HepG2 (cell line): Measurements from ENCODE around the gene CSMD2. TPM values are rescaled to one million over a fixed set of nuclear protein-coding genes. Genes with fewer than 3 reads are reported as not detected.

ENCODE experiments used
- ATAC-seq: fragments of 200-7000 bp; cut with Tn5 transposase; 3 replicates; pipeline ENCODE4 v1.9.1; 2020; ENCODE audit warnings: mild to moderate bottlenecking, moderate library complexity
- BruUV-seq: library from RNA; stranded (reverse); fragments of 400-500 nt; replicated peaks from 2 replicates; lab custom pipeline; 2021; lab: Mats Ljungman, UMichigan
- CTCF ChIA-PET: fragments of 300-600 bp; formaldehyde crosslinking; extraction: SDS; loops from one replicate; lab custom pipeline; 2021; ENCODE audit warnings: low total read pairs, inconsistent platforms, low intra/inter-chr PET ratio; lab: Yijun Ruan, JAX
- POLR2A ChIA-PET: fragments of 350-600 bp; sonication (Branson Sonifier 250); formaldehyde crosslinking; loops from one replicate; lab custom pipeline; 2020; ENCODE audit warnings: antibody characterized with exemption, inconsistent platforms; lab: Yijun Ruan, JAX
- DNase-seq: peaks from one replicate; pipeline ENCODE4 v3.0.0-alpha.2; 2015; ENCODE audit warnings: low spot score
- FAIRE-seq: peaks from 3 replicates; lab custom pipeline; 2011; peaks lifted over from hg19 to GRCh38; lab: Jason Lieb, UNC
- H2AFZ ChIP-seq: one replicate; pipeline ENCODE4 v1.6.1; 2011; ENCODE audit warnings: low read length, inconsistent platforms
- H3K27ac ChIP-seq: fragments of 300-600 bp; 3 replicates; pipeline ENCODE4 v1.8.0; 2011; ENCODE audit warnings: mixed run types, mild to moderate bottlenecking, mixed read lengths, low read length, inconsistent platforms; ENCODE audit not compliant: insufficient read depth; ENCODE audit errors: extremely low read length
- H3K27me3 ChIP-seq, 2 experiments: fragments of 200-600 bp in 1 of 2; 2 replicates in 1 of 2; 3 replicates in 1 of 2; pipeline versions ENCODE4 v1.6.0 to v1.8.0; 2011; ENCODE audit warnings: low read length in 2 of 2, mild to moderate bottlenecking in 2 of 2, moderate library complexity in 2 of 2, inconsistent platforms in 1 of 2; ENCODE audit not compliant: insufficient read depth in 2 of 2, control insufficient read depth in 1 of 2
- H3K36me3 ChIP-seq, 2 experiments: fragments of 200-600 bp in 1 of 2; replicated peaks in 1 of 2; 2 replicates in 1 of 2; 3 replicates in 1 of 2; pipeline versions ENCODE4 v1.5.1 to v1.8.0; 2011; ENCODE audit warnings: low read length in 2 of 2, inconsistent platforms in 1 of 2; ENCODE audit not compliant: insufficient read depth in 2 of 2, control insufficient read depth in 1 of 2
- H3K4me1 ChIP-seq: 2 replicates; pipeline ENCODE4 v1.5.1; 2012; ENCODE audit warnings: low read length, inconsistent platforms; ENCODE audit not compliant: insufficient read depth
- H3K4me2 ChIP-seq: 2 replicates; pipeline ENCODE4 v1.6.0; 2011; ENCODE audit warnings: low read depth, low read length, inconsistent platforms
- H3K4me3 ChIP-seq, 3 experiments: fragments of 200-600 bp in 1 of 3; sonication (generic), shearing (Covaris generic) in 1 of 3; replicated peaks in 1 of 3; 2 replicates each; pipeline ENCODE4 v1.5.1; 2011 to 2016; ENCODE audit warnings: low read length in 3 of 3, inconsistent platforms in 2 of 3, low read depth in 2 of 3, mild to moderate bottlenecking in 2 of 3, control low read depth in 1 of 3, mixed read lengths in 1 of 3; ENCODE audit not compliant: insufficient read depth in 1 of 3
- H3K79me2 ChIP-seq: one replicate; pipeline ENCODE4 v1.6.1; 2011; ENCODE audit warnings: low read length, inconsistent platforms; ENCODE audit not compliant: insufficient read depth
- H3K9ac ChIP-seq: 2 replicates; pipeline ENCODE4 v1.6.0; 2011; ENCODE audit warnings: mild to moderate bottlenecking, low read depth, low read length, inconsistent platforms; ENCODE audit not compliant: insufficient read depth
- H3K9me3 ChIP-seq: 2 replicates; pipeline ENCODE4 v1.5.1; 2012; ENCODE audit warnings: mild to moderate bottlenecking, low read length
- H4K20me1 ChIP-seq: 2 replicates; pipeline ENCODE4 v1.6.0; 2011; ENCODE audit warnings: inconsistent platforms, mild to moderate bottlenecking, low read length, moderate library complexity; ENCODE audit not compliant: insufficient read depth
- ATAD3A ChIP-seq: sonication (generic); formaldehyde crosslinking; IDR thresholded peaks from 2 replicates; pipeline ENCODE4 v1.4.0; 2020; ENCODE audit warnings: missing genetic modification reagents
- CEBPG ChIP-seq: IDR thresholded peaks from 2 replicates; pipeline ENCODE4 v1.6.1; 2016
- CREM ChIP-seq, 2 experiments: sonication (generic) in 1 of 2; formaldehyde crosslinking in 1 of 2; IDR thresholded peaks; 2 replicates each; pipeline versions ENCODE4 v1.4.0 to v1.6.1; 2016 to 2020; ENCODE audit warnings: antibody characterized with exemption in 1 of 2, mild to moderate bottlenecking in 1 of 2, missing genetic modification reagents in 1 of 2
- EED ChIP-seq: sonication (generic); formaldehyde crosslinking; IDR thresholded peaks from 2 replicates; pipeline ENCODE4 v1.5.0; 2020; ENCODE audit warnings: mild to moderate bottlenecking, missing genetic modification reagents
- MED13 ChIP-seq: sonication (generic); formaldehyde crosslinking; IDR thresholded peaks from 2 replicates; pipeline ENCODE4 v1.5.0; 2020; ENCODE audit warnings: missing genetic modification reagents
- SP4 ChIP-seq: sonication (generic); formaldehyde crosslinking; IDR thresholded peaks from 2 replicates; pipeline ENCODE4 v1.8.1; 2023; ENCODE audit warnings: mild to moderate bottlenecking, missing genetic modification reagents
- WGBS: methylation state at CpG from one replicate; pipeline ENCODE4 v1.1.6; 2017; ENCODE audit warnings: low lambda C conversion rate; 5-methylcytosine and 5-hydroxymethylcytosine counted together
- in situ Hi-C: cut with HindIII; loops from 2 replicates; pipeline ENCODE4 v1.10.0; 2017; ENCODE audit warnings: low pct_unique_long_range_greater_than_20kb; ENCODE audit not compliant: extremely low pct_ligation_motif_present
- intact Hi-C: fragments of 100-400 bp; cut with micrococcal nuclease; formaldehyde crosslinking; loops from one replicate; pipeline ENCODE4 v1.10.0; 2022; ENCODE audit not compliant: unreplicated experiment
- polyA plus RNA-seq, 8 experiments: library from polyadenylated mRNA; depleted of rRNA in 3 of 8; stranded (reverse) in 7 of 8; unstranded in 1 of 8; fragments of >200 nt; fragmentation: Illumina TruSeq in 4 of 8; extraction: Trizol in 4 of 8; gene quantifications; 2 replicates each; pipeline versions ENCODE4 v1.2.1 to v1.2.3, GENCODE V29; 2011 to 2016; ENCODE audit warnings: low read depth in 4 of 8, missing spikeins in 1 of 8, mixed read lengths in 1 of 8; ENCODE audit not compliant: insufficient read depth in 1 of 8
- total RNA-seq, 5 experiments: library from RNA; depleted of rRNA; stranded (reverse); fragments of >200 nt; fragmentation: Illumina TruSeq; extraction: Trizol; gene quantifications; 2 replicates each; pipeline ENCODE4 v1.2.3, GENCODE V29; 2016; ENCODE audit warnings: low read depth in 1 of 5
- TF ChIP-seq, protein P1 (sequence below): sonication (generic); formaldehyde crosslinking; conservative IDR thresholded peaks from 2 replicates; pipeline ENCODE4 v1.4.0; 2020; ENCODE audit warnings: mild to moderate bottlenecking, missing genetic modification reagents, moderate library complexity
- TF ChIP-seq, protein P2 (sequence below): sonication (generic); formaldehyde crosslinking; IDR thresholded peaks from 2 replicates; pipeline ENCODE4 v1.4.0; 2020; ENCODE audit warnings: low read depth, mild to moderate bottlenecking, missing genetic modification reagents
- TF ChIP-seq, protein P3 (sequence below): IDR thresholded peaks from 2 replicates; pipeline ENCODE4 v1.4.0; 2020; ENCODE audit warnings: mild to moderate bottlenecking, missing genetic modification reagents
- TF ChIP-seq, protein P4 (sequence below): sonication (generic); formaldehyde crosslinking; IDR thresholded peaks from 2 replicates; pipeline ENCODE4 v1.8.0; 2023; ENCODE audit warnings: mild to moderate bottlenecking, missing genetic modification reagents
- TF ChIP-seq, protein P5 (sequence below): IDR thresholded peaks from 2 replicates; pipeline ENCODE4 v1.6.1; 2018; ENCODE audit warnings: missing genetic modification reagents, mild to moderate bottlenecking, missing compliant biosample characterization

CSMD2 gene
- total and polyA plus RNA-seq, 2 of the 13 experiments (the other 11 are each of a cell fraction or from before 2014, with no cell fraction given): not detected

DNA sequence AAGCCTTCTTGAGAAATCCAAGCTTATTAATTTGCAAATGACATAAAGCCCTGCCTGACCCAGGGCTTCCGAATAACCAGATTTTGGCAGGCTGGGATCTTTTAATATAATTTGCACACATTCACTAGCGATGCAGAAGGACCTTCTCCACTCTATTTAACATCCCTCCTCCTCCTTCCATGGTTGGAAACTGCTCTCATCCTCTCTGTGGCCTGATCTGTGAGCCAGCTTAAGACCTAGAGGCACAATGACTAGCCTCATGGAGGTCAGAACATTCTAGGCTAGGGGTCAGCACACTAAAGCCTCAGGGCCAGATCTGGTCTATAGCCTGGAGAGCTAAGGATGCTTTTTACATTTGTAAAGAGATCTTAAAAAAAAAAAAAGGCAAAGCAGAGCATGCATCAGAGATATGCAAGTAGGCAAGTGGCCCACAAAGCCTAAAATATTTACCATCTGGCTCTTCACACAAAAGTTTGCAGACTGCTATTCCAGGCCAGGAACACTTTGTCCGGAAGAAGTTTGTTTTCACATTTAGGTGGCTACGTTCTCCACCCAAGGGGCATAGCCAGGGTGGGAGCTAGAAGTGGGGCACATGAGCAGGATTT is 439.4 kb downstream of the CSMD2 start (continued):
- TF ChIP-seq CREM (IDR thresholded peaks at IDR 0.05): no peak
- TF ChIP-seq CREM (CRISPR knock-in tag; IDR thresholded peaks at IDR 0.05): no peak
- TF ChIP-seq, all 625 proteins: peak for 0

DNA sequence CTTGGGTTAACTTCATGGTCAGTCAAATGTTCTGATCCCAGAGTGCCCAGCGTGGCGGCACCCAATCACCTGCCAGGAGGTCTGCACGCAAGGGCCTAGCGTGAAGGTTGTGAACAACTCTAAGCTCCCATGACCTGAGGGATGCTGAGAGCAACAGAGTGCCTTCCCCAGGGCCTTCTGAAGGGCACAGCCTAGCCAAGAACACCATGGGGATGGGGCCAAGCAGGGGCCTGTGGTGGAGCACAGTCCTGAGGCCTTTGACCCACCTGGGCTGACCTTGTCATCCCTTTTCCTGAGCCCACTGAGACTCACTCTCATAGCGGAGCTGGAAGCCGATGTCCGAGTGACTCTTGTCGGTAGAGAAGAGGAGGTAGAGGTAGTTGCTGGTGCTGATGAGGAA is 440.0 kb downstream of the CSMD2 start:
- no peak for DNase-seq
- WGBS: 10% methylated on average over 2 of the region's 8 CpGs

More for the DNA sequence above, 440.0 kb downstream of the CSMD2 start:
- no TSS peak for BruUV-seq
- H4K20me1 ChIP-seq: no peaks in the 10 kb centered on the region
- no peaks in the 10 kb centered on the region for H3K79me2 ChIP-seq
- no peaks in the 10 kb centered on the region for H3K4me1 ChIP-seq
- no peak overlapping the region for H3K4me3 ChIP-seq
- TF ChIP-seq, protein P1, sequence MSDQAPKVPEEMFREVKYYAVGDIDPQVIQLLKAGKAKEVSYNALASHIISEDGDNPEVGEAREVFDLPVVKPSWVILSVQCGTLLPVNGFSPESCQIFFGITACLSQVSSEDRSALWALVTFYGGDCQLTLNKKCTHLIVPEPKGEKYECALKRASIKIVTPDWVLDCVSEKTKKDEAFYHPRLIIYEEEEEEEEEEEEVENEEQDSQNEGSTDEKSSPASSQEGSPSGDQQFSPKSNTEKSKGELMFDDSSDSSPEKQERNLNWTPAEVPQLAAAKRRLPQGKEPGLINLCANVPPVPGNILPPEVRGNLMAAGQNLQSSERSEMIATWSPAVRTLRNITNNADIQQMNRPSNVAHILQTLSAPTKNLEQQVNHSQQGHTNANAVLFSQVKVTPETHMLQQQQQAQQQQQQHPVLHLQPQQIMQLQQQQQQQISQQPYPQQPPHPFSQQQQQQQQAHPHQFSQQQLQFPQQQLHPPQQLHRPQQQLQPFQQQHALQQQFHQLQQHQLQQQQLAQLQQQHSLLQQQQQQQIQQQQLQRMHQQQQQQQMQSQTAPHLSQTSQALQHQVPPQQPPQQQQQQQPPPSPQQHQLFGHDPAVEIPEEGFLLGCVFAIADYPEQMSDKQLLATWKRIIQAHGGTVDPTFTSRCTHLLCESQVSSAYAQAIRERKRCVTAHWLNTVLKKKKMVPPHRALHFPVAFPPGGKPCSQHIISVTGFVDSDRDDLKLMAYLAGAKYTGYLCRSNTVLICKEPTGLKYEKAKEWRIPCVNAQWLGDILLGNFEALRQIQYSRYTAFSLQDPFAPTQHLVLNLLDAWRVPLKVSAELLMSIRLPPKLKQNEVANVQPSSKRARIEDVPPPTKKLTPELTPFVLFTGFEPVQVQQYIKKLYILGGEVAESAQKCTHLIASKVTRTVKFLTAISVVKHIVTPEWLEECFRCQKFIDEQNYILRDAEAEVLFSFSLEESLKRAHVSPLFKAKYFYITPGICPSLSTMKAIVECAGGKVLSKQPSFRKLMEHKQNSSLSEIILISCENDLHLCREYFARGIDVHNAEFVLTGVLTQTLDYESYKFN (CRISPR knock-in tag): no peak
- TF ChIP-seq, protein P2, sequence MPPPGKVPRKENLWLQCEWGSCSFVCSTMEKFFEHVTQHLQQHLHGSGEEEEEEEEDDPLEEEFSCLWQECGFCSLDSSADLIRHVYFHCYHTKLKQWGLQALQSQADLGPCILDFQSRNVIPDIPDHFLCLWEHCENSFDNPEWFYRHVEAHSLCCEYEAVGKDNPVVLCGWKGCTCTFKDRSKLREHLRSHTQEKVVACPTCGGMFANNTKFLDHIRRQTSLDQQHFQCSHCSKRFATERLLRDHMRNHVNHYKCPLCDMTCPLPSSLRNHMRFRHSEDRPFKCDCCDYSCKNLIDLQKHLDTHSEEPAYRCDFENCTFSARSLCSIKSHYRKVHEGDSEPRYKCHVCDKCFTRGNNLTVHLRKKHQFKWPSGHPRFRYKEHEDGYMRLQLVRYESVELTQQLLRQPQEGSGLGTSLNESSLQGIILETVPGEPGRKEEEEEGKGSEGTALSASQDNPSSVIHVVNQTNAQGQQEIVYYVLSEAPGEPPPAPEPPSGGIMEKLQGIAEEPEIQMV: no peak
- TF ChIP-seq ATAD3A (CRISPR knock-in tag): no peak
- TF ChIP-seq SP4 (CRISPR knock-in tag): no peak
- TF ChIP-seq, protein P3, sequence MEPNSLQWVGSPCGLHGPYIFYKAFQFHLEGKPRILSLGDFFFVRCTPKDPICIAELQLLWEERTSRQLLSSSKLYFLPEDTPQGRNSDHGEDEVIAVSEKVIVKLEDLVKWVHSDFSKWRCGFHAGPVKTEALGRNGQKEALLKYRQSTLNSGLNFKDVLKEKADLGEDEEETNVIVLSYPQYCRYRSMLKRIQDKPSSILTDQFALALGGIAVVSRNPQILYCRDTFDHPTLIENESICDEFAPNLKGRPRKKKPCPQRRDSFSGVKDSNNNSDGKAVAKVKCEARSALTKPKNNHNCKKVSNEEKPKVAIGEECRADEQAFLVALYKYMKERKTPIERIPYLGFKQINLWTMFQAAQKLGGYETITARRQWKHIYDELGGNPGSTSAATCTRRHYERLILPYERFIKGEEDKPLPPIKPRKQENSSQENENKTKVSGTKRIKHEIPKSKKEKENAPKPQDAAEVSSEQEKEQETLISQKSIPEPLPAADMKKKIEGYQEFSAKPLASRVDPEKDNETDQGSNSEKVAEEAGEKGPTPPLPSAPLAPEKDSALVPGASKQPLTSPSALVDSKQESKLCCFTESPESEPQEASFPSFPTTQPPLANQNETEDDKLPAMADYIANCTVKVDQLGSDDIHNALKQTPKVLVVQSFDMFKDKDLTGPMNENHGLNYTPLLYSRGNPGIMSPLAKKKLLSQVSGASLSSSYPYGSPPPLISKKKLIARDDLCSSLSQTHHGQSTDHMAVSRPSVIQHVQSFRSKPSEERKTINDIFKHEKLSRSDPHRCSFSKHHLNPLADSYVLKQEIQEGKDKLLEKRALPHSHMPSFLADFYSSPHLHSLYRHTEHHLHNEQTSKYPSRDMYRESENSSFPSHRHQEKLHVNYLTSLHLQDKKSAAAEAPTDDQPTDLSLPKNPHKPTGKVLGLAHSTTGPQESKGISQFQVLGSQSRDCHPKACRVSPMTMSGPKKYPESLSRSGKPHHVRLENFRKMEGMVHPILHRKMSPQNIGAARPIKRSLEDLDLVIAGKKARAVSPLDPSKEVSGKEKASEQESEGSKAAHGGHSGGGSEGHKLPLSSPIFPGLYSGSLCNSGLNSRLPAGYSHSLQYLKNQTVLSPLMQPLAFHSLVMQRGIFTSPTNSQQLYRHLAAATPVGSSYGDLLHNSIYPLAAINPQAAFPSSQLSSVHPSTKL (CRISPR knock-in tag): no peak
- no peak for TF ChIP-seq MED13
- TF ChIP-seq, protein P4, sequence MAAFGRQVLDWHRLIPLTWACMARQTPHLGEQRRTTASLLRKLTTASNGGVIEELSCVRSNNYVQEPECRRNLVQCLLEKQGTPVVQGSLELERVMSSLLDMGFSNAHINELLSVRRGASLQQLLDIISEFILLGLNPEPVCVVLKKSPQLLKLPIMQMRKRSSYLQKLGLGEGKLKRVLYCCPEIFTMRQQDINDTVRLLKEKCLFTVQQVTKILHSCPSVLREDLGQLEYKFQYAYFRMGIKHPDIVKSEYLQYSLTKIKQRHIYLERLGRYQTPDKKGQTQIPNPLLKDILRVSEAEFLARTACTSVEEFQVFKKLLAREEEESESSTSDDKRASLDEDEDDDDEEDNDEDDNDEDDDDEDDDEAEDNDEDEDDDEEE (CRISPR knock-in tag): no peak
- TF ChIP-seq, protein P5, sequence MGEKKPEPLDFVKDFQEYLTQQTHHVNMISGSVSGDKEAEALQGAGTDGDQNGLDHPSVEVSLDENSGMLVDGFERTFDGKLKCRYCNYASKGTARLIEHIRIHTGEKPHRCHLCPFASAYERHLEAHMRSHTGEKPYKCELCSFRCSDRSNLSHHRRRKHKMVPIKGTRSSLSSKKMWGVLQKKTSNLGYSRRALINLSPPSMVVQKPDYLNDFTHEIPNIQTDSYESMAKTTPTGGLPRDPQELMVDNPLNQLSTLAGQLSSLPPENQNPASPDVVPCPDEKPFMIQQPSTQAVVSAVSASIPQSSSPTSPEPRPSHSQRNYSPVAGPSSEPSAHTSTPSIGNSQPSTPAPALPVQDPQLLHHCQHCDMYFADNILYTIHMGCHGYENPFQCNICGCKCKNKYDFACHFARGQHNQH: no peak
- no peak for TF ChIP-seq EED (CRISPR knock-in tag)
- TF ChIP-seq CEBPG (CRISPR knock-in tag): no peak
- TF ChIP-seq, all 625 proteins: peak for 0
- ChIA-PET POLR2A (no interaction called here), CTCF (no interaction called here)
- Histone ChIP-seq H2AFZ (no peak overlapping the region), H3K27ac (no peak overlapping the region), H3K27me3 (no peaks in the 10 kb centered on the region), H3K36me3 (no peaks in the 10 kb centered on the region), H3K4me2 (no peak overlapping the region), H3K9ac (no peak overlapping the region), H3K9me3 (no peaks in the 10 kb centered on the region)
- FAIRE-seq: no peak
- in situ Hi-C loops (no loop called here), intact Hi-C loops (no loop called here)
- no peak for ATAC-seq
